H9 (cell line): ENCODE measurements around the gene ADAMTSL2. TPM values are rescaled to one million over a fixed set of nuclear protein-coding genes. Genes with fewer than 3 reads are reported as not detected.

Experiments
- DNase-seq: peaks from one replicate; pipeline ENCODE4 v3.0.0-alpha.2; 2017
- H2AFZ ChIP-seq: one replicate; pipeline ENCODE4 v1.6.1; 2013; ENCODE audit warnings: mild to moderate bottlenecking, low read length, control low read depth, moderate library complexity
- H2AK5ac ChIP-seq: 2 replicates; pipeline ENCODE4 v1.6.1; 2013; ENCODE audit warnings: low read length, control low read depth, mixed read lengths; ENCODE audit not compliant: insufficient read length
- H2BK120ac ChIP-seq: one replicate; pipeline ENCODE4 v1.6.1; 2013; ENCODE audit warnings: low read depth, mild to moderate bottlenecking, low read length, control low read depth, inconsistent platforms; ENCODE audit not compliant: poor library complexity, severe bottlenecking
- H2BK12ac ChIP-seq: 2 replicates; pipeline ENCODE4 v1.6.1; 2013; ENCODE audit warnings: low read length, control low read depth, mixed read lengths, low read depth; ENCODE audit not compliant: insufficient read length
- H2BK15ac ChIP-seq: 2 replicates; pipeline ENCODE4 v1.6.1; 2013; ENCODE audit warnings: low read depth, low read length, control low read depth
- H2BK20ac ChIP-seq: one replicate; pipeline ENCODE4 v1.6.1; 2013; ENCODE audit warnings: low read depth, mild to moderate bottlenecking, low read length, control low read depth, inconsistent platforms; ENCODE audit not compliant: poor library complexity, severe bottlenecking
- H2BK5ac ChIP-seq: 2 replicates; pipeline ENCODE4 v1.6.1; 2013; ENCODE audit warnings: low read length, control low read depth, mixed read lengths; ENCODE audit not compliant: insufficient read length
- H3K14ac ChIP-seq: 2 replicates; pipeline ENCODE4 v1.6.1; 2013; ENCODE audit warnings: low read length, control low read depth; ENCODE audit not compliant: insufficient read depth
- H3K18ac ChIP-seq: 2 replicates; pipeline ENCODE4 v1.6.1; 2013; ENCODE audit warnings: low read depth, mild to moderate bottlenecking, mixed read lengths, low read length, control low read depth; ENCODE audit not compliant: insufficient read length
- H3K23ac ChIP-seq: 2 replicates; pipeline ENCODE4 v1.6.1; 2013; ENCODE audit warnings: low read length, control low read depth, mixed read lengths, low read depth; ENCODE audit not compliant: insufficient read length
- H3K23me2 ChIP-seq: 2 replicates; pipeline ENCODE4 v1.6.1; 2013; ENCODE audit warnings: low read depth, mild to moderate bottlenecking, mixed read lengths, low read length, control low read depth; ENCODE audit not compliant: insufficient read length, poor library complexity, severe bottlenecking
- H3K27ac ChIP-seq: 2 replicates; pipeline ENCODE4 v1.5.1; 2013; ENCODE audit warnings: low read length, control low read depth, mixed read lengths, low read depth; ENCODE audit not compliant: insufficient read length
- H3K27me3 ChIP-seq: 2 replicates; pipeline ENCODE4 v1.6.1; 2013; ENCODE audit warnings: low read length, control low read depth, inconsistent platforms; ENCODE audit not compliant: insufficient read depth
- H3K4ac ChIP-seq: 2 replicates; pipeline ENCODE4 v1.6.1; 2013; ENCODE audit warnings: low read depth, mild to moderate bottlenecking, control low read depth, inconsistent platforms, low read length, moderate library complexity
- H3K4me1 ChIP-seq: 2 replicates; pipeline ENCODE4 v1.6.1; 2013; ENCODE audit warnings: low read length, control low read depth, inconsistent platforms; ENCODE audit not compliant: insufficient read depth
- H3K4me2 ChIP-seq: 2 replicates; pipeline ENCODE4 v1.6.1; 2013; ENCODE audit warnings: low read length, control low read depth, mixed read lengths; ENCODE audit not compliant: insufficient read length, insufficient read depth
- H3K56ac ChIP-seq: 2 replicates; pipeline ENCODE4 v1.6.1; 2013; ENCODE audit warnings: low read depth, mild to moderate bottlenecking, mixed read lengths, low read length, control low read depth; ENCODE audit not compliant: insufficient read length
- H3K79me1 ChIP-seq: 2 replicates; pipeline ENCODE4 v1.6.1; 2013; ENCODE audit warnings: low read depth, mild to moderate bottlenecking, moderate library complexity, low read length, control low read depth, inconsistent platforms; ENCODE audit not compliant: insufficient read depth, poor library complexity, severe bottlenecking
- H3K79me2 ChIP-seq: 2 replicates; pipeline ENCODE4 v1.6.1; 2013; ENCODE audit warnings: low read length, control low read depth, inconsistent platforms; ENCODE audit not compliant: insufficient read depth
- H3K9ac ChIP-seq: 2 replicates; pipeline ENCODE4 v1.6.1; 2013; ENCODE audit warnings: low read length, control low read depth, mixed read lengths; ENCODE audit not compliant: insufficient read length; ENCODE audit errors: extremely low read depth
- H3K9me3 ChIP-seq: one replicate; pipeline ENCODE4 v1.6.1; 2013; ENCODE audit warnings: low read depth, low read length, inconsistent platforms; ENCODE audit not compliant: control insufficient read depth
- H3T11ph ChIP-seq: one replicate; pipeline ENCODE4 v1.6.1; 2013; ENCODE audit warnings: mild to moderate bottlenecking, low read length, control low read depth, inconsistent platforms
- H4K20me1 ChIP-seq: one replicate; pipeline ENCODE4 v1.6.1; 2013; ENCODE audit not compliant: control insufficient read depth, insufficient read length, insufficient read depth
- H4K5ac ChIP-seq: 2 replicates; pipeline ENCODE4 v1.6.1; 2013; ENCODE audit warnings: low read depth, mild to moderate bottlenecking, mixed read lengths, low read length, control low read depth; ENCODE audit not compliant: insufficient read length
- H4K8ac ChIP-seq: replicated peaks from 2 replicates; pipeline ENCODE4 v1.6.1; 2013; ENCODE audit warnings: low read length, control low read depth, mixed read lengths, low read depth; ENCODE audit not compliant: insufficient read length
- H4K91ac ChIP-seq: 2 replicates; pipeline ENCODE4 v1.6.1; 2013; ENCODE audit warnings: low read depth, mild to moderate bottlenecking, moderate library complexity, mixed read lengths, low read length, control low read depth; ENCODE audit not compliant: insufficient read length
- H3K27ac Mint-ChIP-seq, 3 experiments: 2 replicates in 2 of 3; 3 replicates in 1 of 3; pipeline ENCODE4 v1.8.0; 2020 to 2021; ENCODE audit warnings: mixed read lengths in 3 of 3, mild to moderate bottlenecking in 1 of 3, moderate library complexity in 1 of 3
- H3K27me3 Mint-ChIP-seq: 2 replicates; pipeline ENCODE4 v1.8.0; 2021; ENCODE audit warnings: low read depth, mild to moderate bottlenecking, moderate library complexity, mixed read lengths
- H3K36me3 Mint-ChIP-seq, 3 experiments: 2 replicates in 2 of 3; 3 replicates in 1 of 3; pipeline ENCODE4 v1.8.0; 2020 to 2021; ENCODE audit warnings: low read depth in 3 of 3, mixed read lengths in 3 of 3; ENCODE audit not compliant: insufficient read depth in 1 of 3
- H3K4me1 Mint-ChIP-seq, 2 experiments: 2 replicates each; pipeline ENCODE4 v1.8.0; 2020; ENCODE audit warnings: mixed read lengths in 2 of 2
- H3K4me3 Mint-ChIP-seq, 2 experiments: 2 replicates in 1 of 2; 3 replicates in 1 of 2; pipeline ENCODE4 v1.8.0; 2020 to 2021; ENCODE audit warnings: mild to moderate bottlenecking in 2 of 2, mixed read lengths in 2 of 2, moderate library complexity in 1 of 2
- H3K9me3 Mint-ChIP-seq, 2 experiments: 2 replicates in 1 of 2; 3 replicates in 1 of 2; pipeline ENCODE4 v1.8.0; 2020; ENCODE audit warnings: mild to moderate bottlenecking in 2 of 2, mixed read lengths in 2 of 2, moderate library complexity in 1 of 2
- WGBS: extraction: QIAGEN DNeasy Blood & Tissue Kit; methylation state at CpG from one replicate; pipeline ENCODE4 v1.1.7; 2013; ENCODE audit warnings: missing lambda C conversion rate, low lambda C conversion rate, mixed read lengths; ENCODE audit not compliant: insufficient read length; ENCODE audit errors: extremely low coverage; 5-methylcytosine and 5-hydroxymethylcytosine counted together
- total RNA-seq: library from RNA; stranded (reverse); gene quantifications from 2 replicates; pipeline ENCODE4 v1.2.1, GENCODE V29; 2021
- TF ChIP-seq, protein P1 (sequence below): fragments of 200-600 bp; sonication (generic); conservative IDR thresholded peaks from 3 replicates; pipeline ENCODE4 v1.8.0; 2021; ENCODE audit warnings: antibody characterized with exemption, mild to moderate bottlenecking

Gene ADAMTSL2
- total RNA-seq, 1 experiment from 2014 or later: 0.61 TPM

DNA sequence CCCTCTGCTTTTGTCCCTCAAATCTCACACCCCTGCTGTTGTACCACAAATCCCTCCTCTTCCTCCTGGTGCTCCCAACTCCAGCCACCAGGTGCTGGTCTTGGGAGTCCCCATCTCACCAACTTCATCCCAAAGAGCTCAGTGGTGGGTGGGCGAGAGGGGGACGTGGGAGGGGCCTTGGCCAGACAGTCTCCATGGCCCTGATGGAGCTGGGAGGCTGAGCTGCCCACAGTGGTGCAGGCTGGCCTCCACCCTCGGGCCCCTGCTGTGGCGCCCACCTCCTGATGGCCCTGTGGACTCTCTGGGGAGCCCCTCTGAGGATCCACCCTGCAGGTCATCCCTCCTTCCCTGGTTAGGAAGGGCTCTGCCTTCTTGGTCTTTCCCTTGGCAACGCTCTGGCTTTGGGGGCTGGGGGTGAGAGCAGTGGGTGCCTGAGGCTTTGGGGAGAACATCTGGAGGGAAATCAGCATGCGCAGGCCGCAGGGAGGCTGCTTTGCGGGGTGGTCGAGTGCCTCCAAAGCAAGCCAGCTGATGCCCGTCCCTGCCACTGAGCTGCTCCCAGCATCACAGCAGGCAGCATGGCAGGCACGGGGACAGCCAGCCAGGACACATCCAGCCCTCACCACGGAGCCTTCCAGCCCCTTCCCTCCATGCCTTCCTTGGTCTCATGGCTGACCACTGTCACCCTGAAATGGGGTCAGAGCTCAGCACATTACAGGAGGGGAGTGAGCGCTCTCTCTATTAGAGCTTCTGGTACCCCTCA lies 82.3 kb downstream of the ADAMTSL2 start:
- H4K8ac ChIP-seq: no peak overlapping the region
- H3K18ac ChIP-seq: no peak overlapping the region
- no peak overlapping the region for H3K56ac ChIP-seq
- no peaks in the 10 kb centered on the region for H3K79me2 ChIP-seq
- WGBS: no CpG with 5 or more reads among the region's 13 CpGs
- no peak overlapping the region for H3T11ph ChIP-seq
- H2BK120ac ChIP-seq: no peak overlapping the region
- no peak overlapping the region for H2BK20ac ChIP-seq
- no peak overlapping the region for H2BK15ac ChIP-seq
- no peak overlapping the region for H3K27ac Mint-ChIP-seq
- H4K20me1 ChIP-seq: no peaks in the 10 kb centered on the region
- no peak overlapping the region for H2BK5ac ChIP-seq
- peaks cover 70% of the 10 kb centered on the region for H3K27me3 Mint-ChIP-seq
- no peaks in the 10 kb centered on the region for H3K79me1 ChIP-seq
- H3K4me1 ChIP-seq: no peaks in the 10 kb centered on the region
- no peak overlapping the region for H3K14ac ChIP-seq
- no peak overlapping the region for H3K27ac ChIP-seq
- H4K5ac ChIP-seq: no peak overlapping the region
- no peak overlapping the region for H2AK5ac ChIP-seq
- TF ChIP-seq, protein P1, sequence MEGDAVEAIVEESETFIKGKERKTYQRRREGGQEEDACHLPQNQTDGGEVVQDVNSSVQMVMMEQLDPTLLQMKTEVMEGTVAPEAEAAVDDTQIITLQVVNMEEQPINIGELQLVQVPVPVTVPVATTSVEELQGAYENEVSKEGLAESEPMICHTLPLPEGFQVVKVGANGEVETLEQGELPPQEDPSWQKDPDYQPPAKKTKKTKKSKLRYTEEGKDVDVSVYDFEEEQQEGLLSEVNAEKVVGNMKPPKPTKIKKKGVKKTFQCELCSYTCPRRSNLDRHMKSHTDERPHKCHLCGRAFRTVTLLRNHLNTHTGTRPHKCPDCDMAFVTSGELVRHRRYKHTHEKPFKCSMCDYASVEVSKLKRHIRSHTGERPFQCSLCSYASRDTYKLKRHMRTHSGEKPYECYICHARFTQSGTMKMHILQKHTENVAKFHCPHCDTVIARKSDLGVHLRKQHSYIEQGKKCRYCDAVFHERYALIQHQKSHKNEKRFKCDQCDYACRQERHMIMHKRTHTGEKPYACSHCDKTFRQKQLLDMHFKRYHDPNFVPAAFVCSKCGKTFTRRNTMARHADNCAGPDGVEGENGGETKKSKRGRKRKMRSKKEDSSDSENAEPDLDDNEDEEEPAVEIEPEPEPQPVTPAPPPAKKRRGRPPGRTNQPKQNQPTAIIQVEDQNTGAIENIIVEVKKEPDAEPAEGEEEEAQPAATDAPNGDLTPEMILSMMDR: no peak
- H3K23me2 ChIP-seq: no peaks in the 10 kb centered on the region
- no peak overlapping the region for H3K23ac ChIP-seq
- no peak overlapping the region for H3K9ac ChIP-seq
- DNase-seq: no peak
- H3K4ac ChIP-seq: no peak overlapping the region
- H4K91ac ChIP-seq: no peak overlapping the region
- no peak overlapping the region for H3K4me3 Mint-ChIP-seq
- peaks cover 0 to 9% of the 10 kb centered on the region in 2 experiments; a peak in 3 of 4 replicates for H3K4me1 Mint-ChIP-seq
- no peak overlapping the region for H2AFZ ChIP-seq
- H3K4me2 ChIP-seq: no peak overlapping the region
- H3K36me3 Mint-ChIP-seq: no peaks in the 10 kb centered on the region
- no peak overlapping the region for H2BK12ac ChIP-seq
- no peaks in the 10 kb centered on the region; a peak in 1 of 5 replicates for H3K9me3 Mint-ChIP-seq
- no peaks in the 10 kb centered on the region; the same call in 1 of the 2 replicates for H3K27me3 ChIP-seq
- no peaks in the 10 kb centered on the region for H3K9me3 ChIP-seq
